ENCODE measurements around the gene CYS1. TPM values are rescaled to one million over a fixed set of nuclear protein-coding genes. Genes with fewer than 3 reads are reported as not detected.

CYS1 gene
- polyA plus RNA-seq, 2 of the 4 experiments (the other 2 are of a cell fraction): 0.68 to 1.1 TPM

DNA sequence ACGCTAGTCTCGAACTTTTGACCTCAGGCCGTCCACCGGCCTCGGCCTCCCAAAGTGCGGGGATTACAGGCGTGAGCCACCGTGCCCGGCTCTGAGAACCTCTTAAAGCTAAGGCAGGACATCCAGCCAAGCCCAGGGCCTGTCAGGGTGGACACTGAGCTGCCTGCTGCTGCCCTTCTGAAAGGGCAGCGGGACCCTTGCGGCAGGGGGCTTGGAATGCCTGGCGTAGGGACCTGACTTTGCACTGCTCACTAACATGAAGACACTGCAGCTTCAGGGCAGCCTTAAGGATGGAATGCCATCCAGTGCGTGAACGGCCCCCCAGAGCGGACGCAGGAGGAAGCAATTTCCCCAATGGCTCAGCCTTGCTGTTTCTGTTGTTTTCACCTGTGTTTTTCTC lies 9.0 kb downstream of the CYS1 start:
- 87% methylated on average over 16 of the region's 16 CpGs for WGBS (ENCODE audit: missing lambda C conversion rate)
- Histone ChIP-seq H3K27ac (no peak overlapping the region), H3K9me3 (peaks cover 8% of the 10 kb centered on the region; the same call in 1 of the 3 replicates), H3K4me3 (no peak overlapping the region), H3K4me1 (peaks cover 4% of the 10 kb centered on the region; the same call in 1 of the 3 replicates), H3K4me2 (no peak overlapping the region)
- FAIRE-seq (no peak), ATAC-seq (no peak), DNase-seq (ENCODE audit: low read depth in 1 of 2, low spot score in 1 of 2) (no peak)
- CTCF ChIA-PET: interaction anchor here (0.6 to 27.5 kb wide), 23 partner anchors 9 to 1166 kb away, joined by 3 to 612 read pairs (median 12); partner anchors contain the start of genes CYS1 and ODC1
- POLR2A ChIA-PET: no interaction called here
- TF ChIP-seq TFCP2L1 (CRISPR knock-in tag; IDR thresholded peaks at IDR 0.05) (no peak), MAFK (IDR thresholded peaks at IDR 0.05; ENCODE audit: partially characterized antibody) (no peak), CBX8 (IDR thresholded peaks at IDR 0.05) (no peak), RNF2 (IDR thresholded peaks at IDR 0.05; ENCODE audit: borderline replicate concordance, low read depth) (no peak)

DNA sequence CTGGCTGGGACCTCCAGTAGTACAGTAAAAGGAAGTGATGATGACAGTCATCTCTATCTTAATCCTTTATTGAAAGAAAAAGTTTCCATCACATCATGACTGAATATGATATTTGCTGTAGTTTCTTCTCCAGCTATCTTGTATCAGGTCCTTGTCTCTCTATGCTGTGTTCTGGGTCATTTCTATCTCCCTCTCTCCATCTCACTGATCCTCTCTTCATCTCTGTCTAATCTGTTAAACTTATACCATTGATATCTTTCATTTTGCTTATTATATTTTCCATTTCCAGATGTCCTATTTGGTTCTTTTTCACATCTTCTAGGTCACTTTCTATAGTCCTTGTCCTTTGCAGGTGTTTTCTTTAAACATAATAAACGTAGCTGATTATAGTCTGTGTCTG lies 12.3 kb downstream of the CYS1 start:
- no peak for ATAC-seq
- Histone ChIP-seq H3K9me3 (peaks cover 8% of the 10 kb centered on the region; the same call in 1 of the 3 replicates), H3K4me2 (no peak overlapping the region), H3K27ac (no peak overlapping the region), H3K4me1 (peaks cover 3% of the 10 kb centered on the region; the same call in 1 of the 3 replicates), H3K4me3 (no peak overlapping the region)
- 29% methylated on average over 1 of the region's 1 CpG for WGBS (ENCODE audit: missing lambda C conversion rate)
- no peak for TF ChIP-seq POLR2AphosphoS2 (conservative IDR thresholded peaks at IDR 0.05; ENCODE audit: low read length)
- TF ChIP-seq NFE2L2 (conservative IDR thresholded peaks at IDR 0.05; ENCODE audit: low read length): no peak
- TF ChIP-seq TFCP2L1 (CRISPR knock-in tag; IDR thresholded peaks at IDR 0.05): no peak
- TF ChIP-seq JUNB (IDR thresholded peaks at IDR 0.05): no peak
- TF ChIP-seq ESRRA (IDR thresholded peaks at IDR 0.05; ENCODE audit: borderline replicate concordance, low read length): no peak
- TF ChIP-seq MAZ (IDR thresholded peaks at IDR 0.05; ENCODE audit: borderline replicate concordance, low read depth, low read length): no peak
- TF ChIP-seq CBX2 (IDR thresholded peaks at IDR 0.05; ENCODE audit: borderline replicate concordance, low read depth): no peak
- TF ChIP-seq MAFK (IDR thresholded peaks at IDR 0.05; ENCODE audit: partially characterized antibody): no peak
- no peak for TF ChIP-seq CHD4 (IDR thresholded peaks at IDR 0.05; ENCODE audit: borderline replicate concordance)
- TF ChIP-seq CHD2 (IDR thresholded peaks at IDR 0.05; ENCODE audit: low read length, partially characterized antibody): no peak
- TF ChIP-seq, protein P1, sequence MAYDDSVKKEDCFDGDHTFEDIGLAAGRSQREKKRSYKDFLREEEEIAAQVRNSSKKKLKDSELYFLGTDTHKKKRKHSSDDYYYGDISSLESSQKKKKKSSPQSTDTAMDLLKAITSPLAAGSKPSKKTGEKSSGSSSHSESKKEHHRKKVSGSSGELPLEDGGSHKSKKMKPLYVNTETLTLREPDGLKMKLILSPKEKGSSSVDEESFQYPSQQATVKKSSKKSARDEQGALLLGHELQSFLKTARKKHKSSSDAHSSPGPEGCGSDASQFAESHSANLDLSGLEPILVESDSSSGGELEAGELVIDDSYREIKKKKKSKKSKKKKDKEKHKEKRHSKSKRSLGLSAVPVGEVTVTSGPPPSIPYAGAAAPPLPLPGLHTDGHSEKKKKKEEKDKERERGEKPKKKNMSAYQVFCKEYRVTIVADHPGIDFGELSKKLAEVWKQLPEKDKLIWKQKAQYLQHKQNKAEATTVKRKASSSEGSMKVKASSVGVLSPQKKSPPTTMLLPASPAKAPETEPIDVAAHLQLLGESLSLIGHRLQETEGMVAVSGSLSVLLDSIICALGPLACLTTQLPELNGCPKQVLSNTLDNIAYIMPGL (CRISPR knock-in tag; IDR thresholded peaks at IDR 0.05; ENCODE audit: borderline replicate concordance): no peak
- TF ChIP-seq ZNF302 (CRISPR knock-in tag; IDR thresholded peaks at IDR 0.05): no peak
- no peak for TF ChIP-seq RFX5 (IDR thresholded peaks at IDR 0.05)
- no peak for TF ChIP-seq RNF2 (IDR thresholded peaks at IDR 0.05; ENCODE audit: borderline replicate concordance, low read depth)
- TF ChIP-seq, protein P2, sequence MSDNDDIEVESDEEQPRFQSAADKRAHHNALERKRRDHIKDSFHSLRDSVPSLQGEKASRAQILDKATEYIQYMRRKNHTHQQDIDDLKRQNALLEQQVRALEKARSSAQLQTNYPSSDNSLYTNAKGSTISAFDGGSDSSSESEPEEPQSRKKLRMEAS (IDR thresholded peaks at IDR 0.05): no peak
- no peak for TF ChIP-seq BHLHE40 (IDR thresholded peaks at IDR 0.05; ENCODE audit: low read depth, low read length)
- no peak for TF ChIP-seq ZFP36 (IDR thresholded peaks at IDR 0.05; ENCODE audit: borderline replicate concordance, partially characterized antibody)
- TF ChIP-seq GATA3 (IDR thresholded peaks at IDR 0.05; ENCODE audit: borderline replicate concordance): no peak
- TF ChIP-seq RCOR1 (IDR thresholded peaks at IDR 0.05; ENCODE audit: low read depth, low read length): no peak
- no peak for TF ChIP-seq HDAC2 (IDR thresholded peaks at IDR 0.05)
- no peak for DNase-seq (ENCODE audit: low read depth in 1 of 2, low spot score in 1 of 2)
- ChIA-PET POLR2A (no interaction called here), CTCF (interaction anchor here (0.6 to 27.5 kb wide), 9 partner anchors 9 to 366 kb away, joined by 3 to 612 read pairs (median 21); no protein-coding TSS in a partner anchor)
- FAIRE-seq: no peak

DNA sequence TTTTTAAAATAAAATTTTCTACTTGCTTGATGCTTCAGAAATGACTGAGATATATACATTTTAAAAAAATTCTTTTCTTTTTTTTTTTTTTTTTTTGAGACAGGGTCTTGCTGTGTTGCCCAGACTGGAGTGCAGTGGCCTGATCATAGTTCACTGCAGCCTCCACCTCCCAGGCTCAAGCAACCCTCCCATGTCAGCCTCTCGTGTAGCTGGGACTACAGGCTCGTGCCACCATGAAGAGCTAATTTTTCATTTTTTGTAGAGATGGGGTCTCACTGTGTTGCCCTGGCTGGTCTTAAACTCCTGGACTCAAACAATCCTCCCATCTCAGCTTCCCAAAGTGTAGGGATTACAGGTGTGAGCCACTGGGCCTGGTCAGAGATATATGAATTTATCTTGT lies 12.9 kb downstream of the CYS1 start:
- no peak overlapping the region for H3K4me2 ChIP-seq
- CTCF ChIA-PET: interaction anchor here (0.6 to 27.5 kb wide), 7 partner anchors 8 to 503 kb away, joined by 3 to 612 read pairs (median 21); no protein-coding TSS in a partner anchor
- no peak overlapping the region for H3K27ac ChIP-seq
- H3K4me1 ChIP-seq: no peaks in the 10 kb centered on the region; the same call in 2 of the 3 replicates
- POLR2A ChIA-PET: no interaction called here
- DNase-seq (ENCODE audit: low read depth in 1 of 2, low spot score in 1 of 2): no peak
- H3K4me3 ChIP-seq: no peak overlapping the region
- FAIRE-seq: no peak
- ATAC-seq: no peak
- peaks cover 8% of the 10 kb centered on the region; the same call in 1 of the 3 replicates for H3K9me3 ChIP-seq
- WGBS (ENCODE audit: missing lambda C conversion rate): 88% methylated on average over 2 of the region's 2 CpGs
- TF ChIP-seq MAZ (IDR thresholded peaks at IDR 0.05; ENCODE audit: borderline replicate concordance, low read depth, low read length) (no peak), EHMT2 (IDR thresholded peaks at IDR 0.05; ENCODE audit: low read depth) (no peak), HOXB5 (CRISPR knock-in tag; IDR thresholded peaks at IDR 0.05) (no peak), SMC3 (IDR thresholded peaks at IDR 0.05) (no peak), SREBF2 (IDR thresholded peaks at IDR 0.05) (no peak), FOSL2 (IDR thresholded peaks at IDR 0.05) (no peak), FOSL2 (CRISPR knock-in tag; IDR thresholded peaks at IDR 0.05) (no peak), ZNF302 (CRISPR knock-in tag; IDR thresholded peaks at IDR 0.05) (no peak), ZC3H11A (IDR thresholded peaks at IDR 0.05) (no peak), RAD21 (conservative IDR thresholded peaks at IDR 0.05 in 1 of 2, IDR thresholded peaks at IDR 0.05 in 1 of 2) (no peak), CBX8 (IDR thresholded peaks at IDR 0.05) (no peak), GATA3 (IDR thresholded peaks at IDR 0.05; ENCODE audit: borderline replicate concordance) (no peak), BHLHE40 (IDR thresholded peaks at IDR 0.05; ENCODE audit: low read depth, low read length) (no peak)
- TF ChIP-seq, protein P3, sequence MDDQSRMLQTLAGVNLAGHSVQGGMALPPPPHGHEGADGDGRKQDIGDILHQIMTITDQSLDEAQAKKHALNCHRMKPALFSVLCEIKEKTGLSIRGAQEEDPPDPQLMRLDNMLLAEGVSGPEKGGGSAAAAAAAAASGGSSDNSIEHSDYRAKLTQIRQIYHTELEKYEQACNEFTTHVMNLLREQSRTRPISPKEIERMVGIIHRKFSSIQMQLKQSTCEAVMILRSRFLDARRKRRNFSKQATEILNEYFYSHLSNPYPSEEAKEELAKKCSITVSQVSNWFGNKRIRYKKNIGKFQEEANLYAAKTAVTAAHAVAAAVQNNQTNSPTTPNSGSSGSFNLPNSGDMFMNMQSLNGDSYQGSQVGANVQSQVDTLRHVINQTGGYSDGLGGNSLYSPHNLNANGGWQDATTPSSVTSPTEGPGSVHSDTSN (IDR thresholded peaks at IDR 0.05): no peak
- TF ChIP-seq, protein P4, sequence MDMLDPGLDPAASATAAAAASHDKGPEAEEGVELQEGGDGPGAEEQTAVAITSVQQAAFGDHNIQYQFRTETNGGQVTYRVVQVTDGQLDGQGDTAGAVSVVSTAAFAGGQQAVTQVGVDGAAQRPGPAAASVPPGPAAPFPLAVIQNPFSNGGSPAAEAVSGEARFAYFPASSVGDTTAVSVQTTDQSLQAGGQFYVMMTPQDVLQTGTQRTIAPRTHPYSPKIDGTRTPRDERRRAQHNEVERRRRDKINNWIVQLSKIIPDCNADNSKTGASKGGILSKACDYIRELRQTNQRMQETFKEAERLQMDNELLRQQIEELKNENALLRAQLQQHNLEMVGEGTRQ (IDR thresholded peaks at IDR 0.05): no peak
